Measurements from ENCODE around the gene PSIP1.

PSIP1 gene

DNA sequence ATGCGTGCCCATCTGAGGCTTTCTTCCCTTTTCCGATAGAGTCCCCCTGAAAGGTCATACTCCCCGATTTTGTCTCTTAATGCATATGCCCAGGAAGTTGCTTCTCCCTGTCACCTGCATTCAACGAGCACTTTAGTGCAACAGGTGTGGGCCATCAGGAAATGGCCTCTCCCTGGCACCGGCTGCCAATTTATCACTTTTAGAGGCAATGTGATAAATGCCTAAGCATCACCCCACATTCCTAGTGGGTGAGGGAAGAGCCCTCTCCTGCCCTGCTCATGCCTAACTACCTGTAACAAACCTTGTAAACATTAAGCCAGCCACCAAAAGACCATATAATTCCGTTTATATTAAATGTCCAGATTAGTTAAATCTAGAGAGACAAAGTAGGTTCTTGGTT, 89.2 kb downstream of the PSIP1 start:
- TF ChIP-seq, protein P1, sequence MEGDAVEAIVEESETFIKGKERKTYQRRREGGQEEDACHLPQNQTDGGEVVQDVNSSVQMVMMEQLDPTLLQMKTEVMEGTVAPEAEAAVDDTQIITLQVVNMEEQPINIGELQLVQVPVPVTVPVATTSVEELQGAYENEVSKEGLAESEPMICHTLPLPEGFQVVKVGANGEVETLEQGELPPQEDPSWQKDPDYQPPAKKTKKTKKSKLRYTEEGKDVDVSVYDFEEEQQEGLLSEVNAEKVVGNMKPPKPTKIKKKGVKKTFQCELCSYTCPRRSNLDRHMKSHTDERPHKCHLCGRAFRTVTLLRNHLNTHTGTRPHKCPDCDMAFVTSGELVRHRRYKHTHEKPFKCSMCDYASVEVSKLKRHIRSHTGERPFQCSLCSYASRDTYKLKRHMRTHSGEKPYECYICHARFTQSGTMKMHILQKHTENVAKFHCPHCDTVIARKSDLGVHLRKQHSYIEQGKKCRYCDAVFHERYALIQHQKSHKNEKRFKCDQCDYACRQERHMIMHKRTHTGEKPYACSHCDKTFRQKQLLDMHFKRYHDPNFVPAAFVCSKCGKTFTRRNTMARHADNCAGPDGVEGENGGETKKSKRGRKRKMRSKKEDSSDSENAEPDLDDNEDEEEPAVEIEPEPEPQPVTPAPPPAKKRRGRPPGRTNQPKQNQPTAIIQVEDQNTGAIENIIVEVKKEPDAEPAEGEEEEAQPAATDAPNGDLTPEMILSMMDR (IDR thresholded peaks at IDR 0.05; ENCODE audit: low read depth, low read length), result no peak

DNA sequence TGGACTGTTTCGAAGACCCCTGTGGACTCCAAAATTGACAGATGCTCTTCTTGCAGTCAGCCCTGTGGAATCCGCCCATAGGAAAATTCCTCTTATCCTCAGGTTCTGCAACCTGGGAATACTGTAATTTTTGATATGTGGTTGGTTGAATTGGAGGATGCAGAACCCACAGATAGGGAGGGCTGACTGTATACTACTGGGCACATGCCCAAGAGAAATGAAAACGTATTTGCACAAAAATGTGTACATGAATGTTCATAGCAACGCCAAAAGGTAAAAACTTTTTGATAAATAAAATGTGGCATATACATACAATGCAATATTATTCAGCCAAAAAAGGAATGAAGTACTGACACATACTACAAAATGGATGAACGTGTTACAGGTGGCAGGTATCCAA, 90.0 kb downstream of the PSIP1 start:
- DNase-seq (ENCODE audit: extremely low read depth, low read depth), result no peak
- TF ChIP-seq, protein P1 (IDR thresholded peaks at IDR 0.05; ENCODE audit: low read depth, low read length), result no peak

More for the DNA sequence above, 89.2 kb downstream of the PSIP1 start:
- DNase-seq (ENCODE audit: extremely low read depth, low read depth), result no peak

DNA sequence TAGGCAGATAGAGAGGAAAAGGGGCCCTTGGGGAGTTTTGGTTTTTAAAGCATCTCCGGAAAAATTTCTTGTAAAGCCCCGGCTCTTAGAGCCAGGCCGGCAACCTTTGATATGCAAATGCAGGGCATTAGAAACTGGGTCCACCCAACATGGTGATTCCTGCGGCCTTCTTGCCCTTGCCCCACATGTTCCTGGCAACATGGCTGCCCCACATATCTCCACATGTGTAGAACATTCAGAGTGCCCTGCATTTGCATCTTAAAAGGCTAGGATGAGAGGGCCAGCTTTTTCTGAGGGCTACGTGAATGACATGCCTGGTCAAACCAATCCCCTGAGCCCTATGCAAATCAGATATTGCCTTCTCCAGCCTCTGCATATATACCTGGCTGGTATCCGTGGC, 93.1 kb downstream of the PSIP1 start:
- TF ChIP-seq, protein P1 (IDR thresholded peaks at IDR 0.05; ENCODE audit: low read depth, low read length), result no peak
- no peak for DNase-seq (ENCODE audit: extremely low read depth, low read depth)

DNA sequence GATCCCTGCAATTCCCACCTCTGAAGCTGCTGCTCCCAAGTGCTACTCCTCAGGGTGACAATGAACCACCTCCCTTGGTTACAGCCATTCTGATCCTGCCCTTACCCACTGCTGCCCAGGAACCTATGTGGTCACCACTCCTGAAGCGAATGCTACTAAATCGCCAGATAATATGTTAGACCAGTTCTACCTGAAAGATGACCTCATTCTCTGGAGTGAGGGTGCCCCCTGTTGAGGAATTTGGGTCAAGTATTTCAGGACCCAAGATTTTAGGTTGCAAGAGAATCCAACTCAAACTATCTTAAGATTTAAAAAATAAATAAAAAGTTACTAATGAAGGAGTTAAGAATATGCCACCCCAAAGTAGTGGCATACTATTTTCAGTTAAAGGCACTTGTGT, 93.9 kb downstream of the PSIP1 start:
- DNase-seq (ENCODE audit: extremely low read depth, low read depth), result no peak
- TF ChIP-seq, protein P1 (IDR thresholded peaks at IDR 0.05; ENCODE audit: low read depth, low read length), result peak; percentile 45

All from AG09319 (cell line).